ENCODE measurements around the gene TMEM232.
"Not testable (repeated sequence)": the region's sequence is repeated elsewhere in the genome, so short reads cannot be mapped to it uniquely, and the experiment has no call there.

Gene TMEM232

GRCh38 chr5:110631236-110631635 is 95.2 kb downstream of the TMEM232 start:
- DNase-seq = no peak

DNA sequence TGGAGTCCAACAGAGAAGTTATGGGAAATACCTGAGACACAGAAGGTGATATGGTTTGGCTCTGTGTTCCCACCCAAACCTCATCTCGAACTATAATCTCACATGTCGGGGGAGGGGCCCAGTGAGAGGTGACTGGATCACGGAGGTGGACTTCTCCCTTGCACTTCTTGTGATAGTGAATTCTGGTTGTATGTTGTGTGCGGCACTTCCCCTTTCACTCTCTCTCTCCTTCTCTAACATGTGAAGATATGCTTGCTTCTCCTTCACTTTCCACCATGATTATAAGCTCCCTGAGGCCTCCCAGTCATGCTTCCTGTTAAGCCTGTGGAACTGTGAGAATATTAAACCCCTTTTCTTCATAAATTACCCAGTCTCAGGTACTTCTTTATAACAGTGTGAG is 96.1 kb downstream of the TMEM232 start:
- DNase-seq = no peak

DNA sequence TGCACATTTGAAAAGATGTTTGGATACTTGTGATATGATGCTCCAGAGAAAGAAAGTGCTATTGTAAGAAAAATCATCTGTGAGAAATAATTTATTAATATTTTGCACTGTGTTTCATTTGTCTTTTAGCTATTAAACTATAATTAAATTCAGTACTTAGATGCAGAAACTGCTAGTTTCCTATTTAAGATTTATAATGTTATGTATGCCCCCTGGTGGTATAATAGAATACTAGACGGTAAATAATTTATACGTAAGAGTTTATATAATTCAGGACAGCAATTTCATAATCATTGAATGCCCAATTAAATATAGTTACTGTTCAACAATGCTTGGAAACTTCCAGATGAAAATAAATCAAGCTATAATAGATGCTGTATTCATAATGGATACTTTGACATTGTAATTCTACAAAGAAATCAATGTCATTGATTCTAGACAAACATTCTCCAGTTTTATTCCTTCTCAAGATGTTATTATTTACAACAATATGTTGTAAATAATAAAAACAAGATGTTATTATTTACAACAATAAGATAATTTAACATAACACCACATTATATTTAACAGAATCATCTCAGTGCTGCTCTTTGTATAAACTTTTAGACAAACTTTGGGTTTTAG is 101.0 kb downstream of the TMEM232 start:
- no peak for DNase-seq

GRCh38 chr5:110623874-110624273 is 102.6 kb downstream of the TMEM232 start:
- DNase-seq = no peak

GRCh38 chr5:110618941-110619340 is 107.5 kb downstream of the TMEM232 start:
- DNase-seq = no peak

- no peak for DNase-seq
Observed at GRCh38 chr5:110616009-110616408, 110.5 kb downstream of the TMEM232 start.

GRCh38 chr5:110612794-110613247 is 113.7 kb downstream of the TMEM232 start:
- no peak for DNase-seq

GRCh38 chr5:110611817-110612216 is 114.7 kb downstream of the TMEM232 start:
- no peak for DNase-seq

DNA sequence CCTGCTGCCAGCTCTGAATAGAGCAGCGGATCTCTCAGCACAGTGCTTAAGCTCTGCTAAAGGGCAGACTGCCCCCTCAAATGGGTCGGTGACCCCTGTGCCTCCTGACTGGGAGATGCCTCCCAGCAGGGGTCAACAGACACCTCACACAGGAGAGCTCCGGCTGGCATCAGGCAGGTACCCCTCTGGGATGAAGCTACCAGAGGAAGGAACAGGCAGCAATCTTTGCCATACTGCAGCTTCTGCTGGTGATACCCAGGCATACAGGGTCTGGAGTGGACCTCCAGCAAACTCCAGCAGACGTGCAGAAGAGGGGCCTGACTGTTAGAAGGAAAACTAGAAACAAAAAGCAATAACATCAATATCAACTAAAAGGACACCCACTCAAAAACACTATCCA is 131.6 kb downstream of the TMEM232 start:
- DNase-seq = no peak

DNA sequence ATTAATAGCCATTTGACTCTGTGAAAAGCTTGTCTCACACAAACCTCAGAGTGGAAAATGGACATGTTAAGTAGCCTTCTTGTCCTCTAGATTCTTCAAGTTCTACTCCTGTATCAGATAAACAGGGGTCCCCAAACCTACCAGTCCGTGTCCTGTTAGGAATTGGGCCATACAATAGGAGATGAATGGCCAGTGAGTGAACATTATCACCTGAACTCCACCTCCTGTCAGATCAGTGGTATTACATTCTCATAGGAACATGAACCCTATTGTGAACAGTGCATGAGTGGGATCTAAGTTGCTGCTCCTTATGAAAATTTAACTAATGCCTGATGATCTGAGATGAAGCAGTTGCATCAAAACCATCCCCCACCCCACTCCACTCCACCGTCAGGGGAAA is 136.3 kb downstream of the TMEM232 start:
- no peak for DNase-seq

DNA sequence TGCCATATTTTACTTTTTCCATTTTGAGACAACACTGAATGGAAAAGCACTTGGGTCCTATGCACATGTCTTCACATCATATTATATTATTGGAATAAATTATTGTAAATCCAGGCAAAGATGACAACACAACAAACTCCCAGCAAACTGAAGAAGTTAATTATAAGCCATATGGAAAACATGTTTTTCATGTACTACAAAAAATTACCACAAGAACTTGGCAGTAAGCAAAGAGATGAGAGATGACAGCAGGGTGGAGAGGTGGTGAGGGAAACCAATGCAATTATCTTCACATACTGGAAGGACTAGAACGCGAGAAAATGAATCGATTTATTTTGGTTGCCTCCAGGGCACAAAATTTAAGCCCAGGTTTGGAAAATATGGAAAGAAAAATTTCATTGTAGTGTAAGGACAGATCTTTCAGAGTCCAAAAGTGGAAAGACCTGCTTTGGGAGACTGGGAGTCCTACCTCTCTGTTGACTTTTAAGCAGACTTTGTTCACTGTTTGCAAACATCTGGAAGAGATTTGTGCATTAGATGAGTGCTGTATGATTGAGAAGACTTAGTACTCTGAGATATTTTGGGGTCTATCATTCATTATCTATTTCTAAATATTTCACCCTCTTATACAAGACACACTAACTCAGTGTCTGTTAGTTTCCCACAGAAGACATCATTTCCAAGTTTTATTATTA is 138.0 kb downstream of the TMEM232 start:
- DNase-seq = no peak

DNA sequence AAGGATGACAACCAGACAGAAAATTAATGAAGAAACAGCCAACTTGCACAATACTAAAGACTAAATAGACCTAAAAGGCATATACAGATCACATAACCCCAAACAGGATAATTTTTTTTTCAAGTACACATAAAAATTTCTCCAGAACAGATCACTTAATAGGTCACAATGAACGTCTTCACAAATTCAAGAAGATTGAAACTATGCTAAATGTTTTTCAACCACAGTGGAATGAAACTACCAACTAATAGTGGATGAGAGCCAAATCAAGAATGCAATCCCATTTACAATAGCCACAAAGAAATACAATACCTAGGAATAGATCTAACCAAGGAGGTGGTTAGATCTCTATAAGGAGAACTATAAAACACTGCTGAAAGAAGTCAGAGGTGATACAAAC is 145.8 kb downstream of the TMEM232 start:
- DNase-seq = no peak

GRCh38 chr5:110572729-110573128 is 153.7 kb downstream of the TMEM232 start:
- no peak for DNase-seq

DNA sequence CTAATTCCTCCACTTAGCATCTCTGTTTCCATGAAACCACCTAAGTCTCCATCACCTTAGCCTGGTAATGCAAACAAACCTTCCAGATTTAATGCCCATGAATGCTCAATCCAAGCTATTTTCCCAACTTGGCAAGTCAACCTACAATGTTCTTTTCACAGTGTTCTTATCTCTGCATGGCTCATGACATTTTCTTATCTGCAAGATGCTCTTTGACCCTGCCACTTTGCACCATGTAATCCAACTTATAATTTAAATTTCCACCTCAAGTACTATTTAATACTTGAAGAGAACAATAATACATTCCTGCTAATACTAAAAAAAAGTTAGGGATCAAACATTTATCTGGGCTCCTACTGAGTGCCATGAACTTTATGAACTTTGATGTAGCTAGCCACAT is 164.3 kb downstream of the TMEM232 start:
- DNase-seq = no peak

DNA sequence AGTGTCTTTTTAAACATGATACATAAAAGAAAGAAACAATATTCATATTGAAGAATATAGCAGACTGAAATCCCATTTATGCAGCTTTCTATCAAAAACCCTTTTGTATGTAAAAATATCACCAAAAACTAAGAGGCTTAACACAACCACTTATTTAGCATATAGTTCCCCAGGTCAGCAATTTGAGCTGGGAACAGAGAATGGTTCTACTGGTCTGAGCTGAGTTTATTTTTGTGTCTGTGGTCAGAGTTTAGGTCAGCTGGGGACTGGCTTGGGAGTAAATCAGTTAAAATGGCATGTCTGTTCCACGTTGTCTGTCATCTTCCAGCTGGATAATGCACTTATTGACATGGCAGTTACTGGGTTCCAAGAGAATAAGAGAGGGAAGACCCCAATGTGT is 165.0 kb downstream of the TMEM232 start:
- no peak for DNase-seq

GRCh38 chr5:110549301-110549700 is 177.2 kb downstream of the TMEM232 start:
- DNase-seq = no peak

GRCh38 chr5:110548171-110548570 is 178.3 kb downstream of the TMEM232 start:
- DNase-seq = no peak

GRCh38 chr5:110547495-110547894 is 179.0 kb downstream of the TMEM232 start:
- no peak for DNase-seq

- DNase-seq = no peak
Observed at GRCh38 chr5:110545716-110546115, 180.8 kb downstream of the TMEM232 start.

GRCh38 chr5:110544603-110545002 is 181.9 kb downstream of the TMEM232 start:
- DNase-seq = no peak

DNA sequence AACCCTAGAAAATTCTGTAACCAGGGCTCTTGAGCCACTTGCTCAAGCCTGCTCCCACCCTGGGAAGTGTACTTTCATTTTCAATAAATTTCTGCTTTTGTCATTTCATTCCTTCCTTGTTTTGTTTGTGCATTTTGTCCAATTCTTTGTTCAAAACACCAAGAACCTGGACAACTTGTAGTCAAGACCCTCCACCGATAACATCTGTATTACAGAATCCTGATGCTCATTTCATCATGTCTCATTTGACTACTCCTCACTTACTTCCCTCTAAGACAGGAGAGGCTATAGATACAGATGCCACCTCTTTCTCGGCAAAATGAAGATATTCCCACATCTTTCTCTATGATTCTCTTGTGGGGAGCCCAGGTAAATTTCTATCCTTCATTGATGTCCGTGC is 183.5 kb downstream of the TMEM232 start:
- no peak for DNase-seq

DNA sequence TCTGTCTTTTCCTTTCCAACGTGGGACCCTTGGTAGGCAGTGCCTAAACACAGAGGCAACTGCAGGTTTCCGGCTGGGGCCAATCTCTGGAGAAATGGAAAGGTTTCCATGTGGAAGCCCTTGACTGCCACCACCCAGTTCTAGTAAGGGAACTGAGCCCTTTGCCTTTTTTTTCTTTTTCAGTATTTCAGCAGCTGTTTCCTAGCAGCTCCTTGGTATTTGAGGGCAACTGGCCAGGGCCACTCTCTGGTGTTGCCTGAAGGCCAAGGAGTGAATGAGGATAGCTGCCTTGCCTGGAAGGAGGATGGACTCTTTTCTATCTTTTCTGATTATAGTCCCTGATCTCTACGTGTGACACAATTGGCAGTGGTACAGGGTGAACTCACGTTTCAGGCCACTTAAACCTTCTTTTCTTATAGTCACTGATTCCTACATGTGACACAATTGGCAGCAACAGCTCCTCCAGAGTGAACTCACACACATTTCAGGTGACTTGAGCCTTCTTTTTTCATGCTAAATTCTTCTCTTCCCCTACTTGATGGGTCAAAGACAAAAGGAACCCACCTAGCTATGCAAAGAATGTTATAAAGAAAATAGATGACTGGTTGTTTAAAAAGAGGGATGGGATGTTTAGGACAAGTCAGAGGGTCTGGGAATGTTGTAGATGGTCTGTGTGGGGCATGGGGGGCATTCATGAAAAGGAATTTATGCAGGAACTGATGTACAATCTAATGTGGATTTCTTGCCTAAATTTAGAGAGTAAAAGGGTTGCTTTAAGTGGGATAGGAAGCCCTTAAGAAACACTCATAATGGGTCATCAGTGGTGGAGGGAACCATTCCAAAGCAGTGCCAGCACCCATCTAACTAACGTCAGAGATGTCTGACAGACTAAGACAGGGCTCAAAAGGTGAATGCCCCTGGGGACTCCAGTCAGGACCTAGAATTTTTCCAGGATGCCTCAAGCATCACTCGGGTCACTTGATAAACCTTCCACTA is 190.1 kb downstream of the TMEM232 start:
- no peak for DNase-seq

- not testable (repeated sequence) for DNase-seq
Observed at GRCh38 chr5:110535146-110535545, 191.3 kb downstream of the TMEM232 start.

All from right kidney (tissue), 1 donor.